Tongue (tissue), 2 donors: ENCODE measurements around the gene BAZ1B. TPM values are rescaled to one million over a fixed set of nuclear protein-coding genes. Genes with fewer than 3 reads are reported as not detected.
"Not testable (repeated sequence)": the region's sequence is repeated elsewhere in the genome, so short reads cannot be mapped to it uniquely, and the experiment has no call there.

Source experiments
- DNase-seq: peaks from one replicate; pipeline ENCODE4 v3.0.0-alpha.2; 2015
- total RNA-seq: library from RNA; depleted of rRNA; stranded (reverse); fragments of >200 nt; gene quantifications from one replicate; pipeline ENCODE4 v1.2.3, GENCODE V29; 2014

BAZ1B gene
- total RNA-seq, 1 donor from 2014 or later: 59.1 TPM

- no peak for DNase-seq
Measured at GRCh38 chr7:73541722-73542121, 19.6 kb upstream of the BAZ1B start.

- DNase-seq: no peak
Measured at GRCh38 chr7:73539709-73540108, 17.6 kb upstream of the BAZ1B start.

GRCh38 chr7:73538510-73538909 is 16.4 kb upstream of the BAZ1B start:
- DNase-seq: not testable (repeated sequence)

- DNase-seq: no peak
Measured at GRCh38 chr7:73537051-73537450, 15.0 kb upstream of the BAZ1B start.

GRCh38 chr7:73536479-73536878 is 14.4 kb upstream of the BAZ1B start:
- DNase-seq: no peak

- DNase-seq: not testable (repeated sequence)
Measured at GRCh38 chr7:73535918-73536317, 13.8 kb upstream of the BAZ1B start.

- DNase-seq: no peak
Measured at GRCh38 chr7:73533742-73534141, 11.6 kb upstream of the BAZ1B start.

- DNase-seq: no peak
Measured at GRCh38 chr7:73532224-73532623, 10.1 kb upstream of the BAZ1B start.

GRCh38 chr7:73530800-73531199 is 8.7 kb upstream of the BAZ1B start:
- DNase-seq: no peak

- DNase-seq: no peak
Measured at GRCh38 chr7:73526896-73527821, 5.1 kb upstream of the BAZ1B start.

GRCh38 chr7:73526158-73526494 is 4.0 kb upstream of the BAZ1B start:
- not testable (repeated sequence) for DNase-seq

- DNase-seq: no peak
Measured at GRCh38 chr7:73521636-73522104, 423 bp downstream of the BAZ1B start.

- DNase-seq: no peak
Measured at GRCh38 chr7:73520673-73521635, 1.1 kb downstream of the BAZ1B start.

GRCh38 chr7:73519867-73520672 is 2.0 kb downstream of the BAZ1B start:
- no peak for DNase-seq

- no peak for DNase-seq
Measured at GRCh38 chr7:73518470-73518869, 3.6 kb downstream of the BAZ1B start.

GRCh38 chr7:73517241-73517995 is 4.7 kb downstream of the BAZ1B start:
- no peak for DNase-seq

- no peak for DNase-seq
Measured at GRCh38 chr7:73515178-73515577, 6.9 kb downstream of the BAZ1B start.

- DNase-seq: no peak
Measured at GRCh38 chr7:73512018-73512780, 9.9 kb downstream of the BAZ1B start.

GRCh38 chr7:73509463-73509862 is 12.6 kb downstream of the BAZ1B start:
- no peak for DNase-seq

- no peak for DNase-seq
Measured at GRCh38 chr7:73507556-73507955, 14.5 kb downstream of the BAZ1B start.
